ENCODE measurements around the gene LSAMP. TPM values are rescaled to one million over a fixed set of nuclear protein-coding genes. Genes with fewer than 3 reads are reported as not detected.

The LSAMP gene
- total and polyA plus RNA-seq, 2 of the 4 experiments (the other 2 are of a cell fraction) = 7.9 to 8.0 TPM

DNA sequence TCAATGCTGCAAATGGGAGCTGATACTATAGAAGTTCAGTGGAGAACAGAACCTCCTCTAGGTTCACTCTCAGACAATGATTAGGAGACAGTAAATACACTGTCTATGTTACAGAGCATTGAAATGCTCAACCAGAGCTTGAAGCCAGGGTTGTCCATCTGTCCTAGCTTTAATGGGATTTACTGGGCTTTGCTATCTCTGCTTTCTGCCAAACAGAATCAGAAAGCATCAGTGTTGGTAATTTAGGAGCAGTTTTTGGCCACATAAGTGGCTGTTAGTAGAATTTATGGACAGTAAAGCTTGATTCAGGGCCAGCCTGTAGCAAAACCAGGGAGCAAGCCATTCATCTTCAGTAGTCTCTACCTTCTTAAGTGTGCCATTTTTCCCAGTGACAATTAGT, 396.3 kb downstream of the LSAMP start:
- DNase-seq = no peak
- Histone ChIP-seq H3K27ac (ENCODE audit: insufficient read depth, low read length) (no peak overlapping the region), H3K14ac (replicated peaks; ENCODE audit: low read depth, low read length) (no peak overlapping the region), H3K9me3 (ENCODE audit: control insufficient read depth, insufficient read depth, low read length) (no peaks in the 10 kb centered on the region), H3K4me1 (ENCODE audit: control insufficient read depth, insufficient read depth, low read length) (no peaks in the 10 kb centered on the region), H2AK5ac (ENCODE audit: low read depth, low read length) (no peak overlapping the region), H3K9me1 (ENCODE audit: insufficient read depth, low read length) (no peaks in the 10 kb centered on the region), H4K8ac (ENCODE audit: low read depth in 2 of 2, low read length in 2 of 2) (no peak overlapping the region), H3K36me3 (ENCODE audit: control insufficient read depth, insufficient read depth, low read length) (no peaks in the 10 kb centered on the region), H3K27me3 (ENCODE audit: control insufficient read depth, insufficient read depth, low read length) (no peaks in the 10 kb centered on the region), H4K20me1 (ENCODE audit: insufficient read depth, low read length) (no peaks in the 10 kb centered on the region), H3K4me3 (ENCODE audit: insufficient read depth, low read depth, low read length) (no peak overlapping the region), H4K91ac (ENCODE audit: insufficient read depth, low read depth, low read length) (no peak overlapping the region), H2BK120ac (ENCODE audit: low read depth, low read length) (no peak overlapping the region), H3K18ac (ENCODE audit: low read depth, low read length) (no peak overlapping the region), H2AFZ (replicated peaks; ENCODE audit: low read length, poor library complexity) (no peak overlapping the region), H2BK5ac (ENCODE audit: low read depth, low read length, poor library complexity, severe bottlenecking) (no peak overlapping the region), H3K9ac (ENCODE audit: low read depth, low read length) (no peak overlapping the region), H3K79me1 (ENCODE audit: low read depth in 1 of 2, low read length in 2 of 2) (no peaks in the 10 kb centered on the region), H2AK9ac (replicated peaks; ENCODE audit: low read depth, low read length, poor library complexity) (no peak overlapping the region), H4K5ac (ENCODE audit: low read depth, low read length) (no peak overlapping the region), H3K56ac (ENCODE audit: extremely low read depth, insufficient read depth, low read length) (no peak overlapping the region), H2BK20ac (ENCODE audit: low read depth, low read length) (no peak overlapping the region), H3K4me2 (ENCODE audit: low read depth, low read length) (no peak overlapping the region), H3K23ac (ENCODE audit: low read depth, low read length) (no peak overlapping the region), H2BK15ac (ENCODE audit: low read depth, low read length) (no peak overlapping the region), H3K4ac (ENCODE audit: low read depth, low read length) (no peak overlapping the region)
- dilution Hi-C loops (cut with HindIII; ENCODE audit: low sequenced_read_pairs, unreplicated experiment) (no loop called here), in situ Hi-C loops (cut with MboI; ENCODE audit: low sequenced_read_pairs) (no loop called here), intact Hi-C loops (cut with micrococcal nuclease) (no loop called here)
- TF ChIP-seq, protein P1, sequence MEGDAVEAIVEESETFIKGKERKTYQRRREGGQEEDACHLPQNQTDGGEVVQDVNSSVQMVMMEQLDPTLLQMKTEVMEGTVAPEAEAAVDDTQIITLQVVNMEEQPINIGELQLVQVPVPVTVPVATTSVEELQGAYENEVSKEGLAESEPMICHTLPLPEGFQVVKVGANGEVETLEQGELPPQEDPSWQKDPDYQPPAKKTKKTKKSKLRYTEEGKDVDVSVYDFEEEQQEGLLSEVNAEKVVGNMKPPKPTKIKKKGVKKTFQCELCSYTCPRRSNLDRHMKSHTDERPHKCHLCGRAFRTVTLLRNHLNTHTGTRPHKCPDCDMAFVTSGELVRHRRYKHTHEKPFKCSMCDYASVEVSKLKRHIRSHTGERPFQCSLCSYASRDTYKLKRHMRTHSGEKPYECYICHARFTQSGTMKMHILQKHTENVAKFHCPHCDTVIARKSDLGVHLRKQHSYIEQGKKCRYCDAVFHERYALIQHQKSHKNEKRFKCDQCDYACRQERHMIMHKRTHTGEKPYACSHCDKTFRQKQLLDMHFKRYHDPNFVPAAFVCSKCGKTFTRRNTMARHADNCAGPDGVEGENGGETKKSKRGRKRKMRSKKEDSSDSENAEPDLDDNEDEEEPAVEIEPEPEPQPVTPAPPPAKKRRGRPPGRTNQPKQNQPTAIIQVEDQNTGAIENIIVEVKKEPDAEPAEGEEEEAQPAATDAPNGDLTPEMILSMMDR (conservative IDR thresholded peaks at IDR 0.05; ENCODE audit: low read depth, low read length) = no peak
- no peak for TF ChIP-seq MXI1 (IDR thresholded peaks at IDR 0.05; ENCODE audit: borderline replicate concordance, low read depth, low read length)
- no peak for TF ChIP-seq NFE2L2 (IDR thresholded peaks at IDR 0.05; ENCODE audit: low read depth, low read length)
- TF ChIP-seq, protein P2, sequence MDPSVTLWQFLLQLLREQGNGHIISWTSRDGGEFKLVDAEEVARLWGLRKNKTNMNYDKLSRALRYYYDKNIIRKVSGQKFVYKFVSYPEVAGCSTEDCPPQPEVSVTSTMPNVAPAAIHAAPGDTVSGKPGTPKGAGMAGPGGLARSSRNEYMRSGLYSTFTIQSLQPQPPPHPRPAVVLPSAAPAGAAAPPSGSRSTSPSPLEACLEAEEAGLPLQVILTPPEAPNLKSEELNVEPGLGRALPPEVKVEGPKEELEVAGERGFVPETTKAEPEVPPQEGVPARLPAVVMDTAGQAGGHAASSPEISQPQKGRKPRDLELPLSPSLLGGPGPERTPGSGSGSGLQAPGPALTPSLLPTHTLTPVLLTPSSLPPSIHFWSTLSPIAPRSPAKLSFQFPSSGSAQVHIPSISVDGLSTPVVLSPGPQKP (IDR thresholded peaks at IDR 0.05; ENCODE audit: borderline replicate concordance, low read depth, low read length) = no peak
- ATAC-seq (ENCODE audit: low read depth) = no peak
- CTCF ChIA-PET = interaction anchor here (1.2 kb wide), 1 partner anchor 10 kb away, joined by 3 read pairs; no protein-coding TSS in a partner anchor
- POLR2A ChIA-PET (ENCODE audit: unreplicated experiment) = no interaction called here
- no TSS peak for BruUV-seq (replicated peaks)
